ENCODE measurements around the gene CNP.

CNP gene

DNA sequence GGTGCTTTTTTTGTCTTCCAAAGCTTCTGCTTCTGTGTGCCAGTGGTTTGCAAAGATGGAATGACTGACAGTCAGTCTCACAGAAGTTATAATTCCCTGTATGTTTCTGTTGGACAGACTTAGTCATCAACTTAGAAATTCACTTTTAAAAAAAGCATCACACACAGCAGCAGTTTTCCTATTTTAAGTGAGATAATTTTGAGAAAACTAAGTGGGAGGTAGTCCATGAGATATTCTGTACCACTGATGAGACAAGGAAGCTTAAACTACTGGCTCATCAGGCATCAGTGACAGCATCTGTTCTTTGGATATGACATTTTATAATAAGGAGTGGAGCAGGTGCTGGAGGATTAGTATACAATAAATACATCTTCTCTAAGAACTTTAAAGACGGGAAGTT, 20.0 kb downstream of the CNP start:
- no peak for DNase-seq (ENCODE audit: low spot score)
- TF ChIP-seq, protein P1, sequence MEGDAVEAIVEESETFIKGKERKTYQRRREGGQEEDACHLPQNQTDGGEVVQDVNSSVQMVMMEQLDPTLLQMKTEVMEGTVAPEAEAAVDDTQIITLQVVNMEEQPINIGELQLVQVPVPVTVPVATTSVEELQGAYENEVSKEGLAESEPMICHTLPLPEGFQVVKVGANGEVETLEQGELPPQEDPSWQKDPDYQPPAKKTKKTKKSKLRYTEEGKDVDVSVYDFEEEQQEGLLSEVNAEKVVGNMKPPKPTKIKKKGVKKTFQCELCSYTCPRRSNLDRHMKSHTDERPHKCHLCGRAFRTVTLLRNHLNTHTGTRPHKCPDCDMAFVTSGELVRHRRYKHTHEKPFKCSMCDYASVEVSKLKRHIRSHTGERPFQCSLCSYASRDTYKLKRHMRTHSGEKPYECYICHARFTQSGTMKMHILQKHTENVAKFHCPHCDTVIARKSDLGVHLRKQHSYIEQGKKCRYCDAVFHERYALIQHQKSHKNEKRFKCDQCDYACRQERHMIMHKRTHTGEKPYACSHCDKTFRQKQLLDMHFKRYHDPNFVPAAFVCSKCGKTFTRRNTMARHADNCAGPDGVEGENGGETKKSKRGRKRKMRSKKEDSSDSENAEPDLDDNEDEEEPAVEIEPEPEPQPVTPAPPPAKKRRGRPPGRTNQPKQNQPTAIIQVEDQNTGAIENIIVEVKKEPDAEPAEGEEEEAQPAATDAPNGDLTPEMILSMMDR (IDR thresholded peaks at IDR 0.05; ENCODE audit: extremely low read depth, missing control alignments), result no peak

DNA sequence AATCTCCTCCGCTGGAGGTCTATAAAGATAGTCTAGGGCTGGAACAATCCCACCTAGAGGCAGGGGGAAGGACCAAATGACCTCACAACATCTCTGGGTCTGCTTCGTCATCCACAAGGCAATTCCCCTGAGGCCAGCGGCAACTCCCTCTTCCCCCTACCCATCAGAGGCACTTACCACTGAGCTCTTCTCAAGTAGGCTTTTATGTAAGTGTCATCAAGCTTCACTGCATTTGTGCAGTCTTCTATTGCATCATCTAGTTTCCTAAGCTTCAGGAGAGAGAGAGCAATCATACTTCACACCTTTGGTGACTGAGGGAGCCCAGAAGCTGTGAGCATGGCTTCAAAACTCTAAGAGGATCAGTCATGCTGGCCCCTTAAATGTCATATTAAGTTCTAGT, 21.0 kb downstream of the CNP start:
- TF ChIP-seq, protein P1 (IDR thresholded peaks at IDR 0.05; ENCODE audit: extremely low read depth, missing control alignments), result no peak
- no peak for DNase-seq (ENCODE audit: low spot score)

DNA sequence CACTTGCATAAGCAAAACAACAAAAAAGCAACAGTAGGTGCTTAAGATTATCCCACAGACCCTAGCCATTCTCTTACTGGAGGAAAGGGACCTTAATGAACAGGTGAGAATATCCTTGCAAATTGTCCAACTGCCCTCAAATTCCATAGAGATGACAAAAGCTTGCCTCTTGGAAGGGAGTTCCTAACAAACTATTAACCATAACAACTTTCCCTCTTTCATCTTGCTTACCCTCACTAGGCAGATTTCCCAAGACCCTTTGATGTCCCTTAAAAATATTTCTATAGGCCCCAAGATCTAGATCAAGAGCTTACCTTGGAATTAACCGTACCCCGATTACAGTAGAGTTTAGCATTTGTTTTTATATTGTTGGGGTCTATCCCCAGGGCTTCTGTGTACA, 21.8 kb downstream of the CNP start:
- TF ChIP-seq, protein P1 (IDR thresholded peaks at IDR 0.05; ENCODE audit: extremely low read depth, missing control alignments), result no peak
- no peak for DNase-seq (ENCODE audit: low spot score)

DNA sequence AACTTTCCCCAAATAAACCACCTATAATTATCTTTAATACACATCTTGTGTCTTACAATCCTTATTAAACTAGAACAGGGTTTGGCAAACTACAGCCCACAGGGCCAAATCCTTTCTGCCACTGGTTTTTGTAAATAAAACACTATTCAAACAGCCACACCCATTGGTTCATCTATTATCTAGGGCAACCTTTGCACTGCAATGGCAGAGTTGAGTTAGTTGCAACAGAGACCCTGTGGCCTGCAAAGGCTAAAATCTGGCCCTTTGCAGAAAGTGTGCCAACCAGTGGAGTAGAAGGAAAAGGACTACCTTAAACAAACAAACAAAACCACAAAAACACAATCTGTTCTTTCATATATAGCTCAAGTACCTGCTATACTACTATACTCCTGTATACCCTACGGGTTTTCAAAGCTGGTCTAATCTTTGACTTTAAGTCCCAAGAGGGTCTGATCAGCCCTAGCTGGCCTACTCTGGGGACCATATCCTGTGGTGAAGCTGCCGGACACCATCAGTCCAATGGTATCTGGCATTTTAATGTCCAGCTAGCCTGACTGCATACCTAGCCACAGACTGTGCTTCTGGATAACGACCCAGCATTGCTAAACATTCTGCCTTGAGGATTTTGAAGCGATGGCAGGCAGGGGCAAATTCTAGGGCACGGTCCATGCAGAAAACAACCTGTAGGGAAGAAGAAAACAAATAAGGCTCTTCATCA, 23.3 kb downstream of the CNP start:
- no peak for DNase-seq (ENCODE audit: low spot score)
- TF ChIP-seq, protein P1 (IDR thresholded peaks at IDR 0.05; ENCODE audit: extremely low read depth, missing control alignments), result no peak

DNA sequence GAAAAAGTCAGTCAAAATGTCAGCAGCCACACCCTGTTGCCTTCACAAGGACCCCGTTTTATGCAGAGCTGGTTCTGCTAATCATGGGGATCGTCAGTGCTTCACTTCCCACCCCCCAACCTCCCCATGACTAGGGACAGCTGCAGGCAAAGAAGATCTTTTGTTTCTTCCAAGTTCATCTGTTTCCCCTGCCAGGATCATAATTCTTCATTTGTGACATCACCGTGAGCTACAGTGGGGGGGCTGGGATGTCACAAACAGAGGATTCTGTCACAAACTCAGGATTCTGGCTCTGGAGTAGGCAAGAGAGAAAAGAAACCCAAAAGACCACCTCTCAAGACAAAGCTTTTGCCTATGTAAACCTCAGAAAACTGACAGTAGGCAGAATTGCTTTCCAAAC, 26.0 kb downstream of the CNP start:
- TF ChIP-seq, protein P1 (IDR thresholded peaks at IDR 0.05; ENCODE audit: extremely low read depth, missing control alignments), result no peak
- DNase-seq (ENCODE audit: low spot score), result no peak

DNA sequence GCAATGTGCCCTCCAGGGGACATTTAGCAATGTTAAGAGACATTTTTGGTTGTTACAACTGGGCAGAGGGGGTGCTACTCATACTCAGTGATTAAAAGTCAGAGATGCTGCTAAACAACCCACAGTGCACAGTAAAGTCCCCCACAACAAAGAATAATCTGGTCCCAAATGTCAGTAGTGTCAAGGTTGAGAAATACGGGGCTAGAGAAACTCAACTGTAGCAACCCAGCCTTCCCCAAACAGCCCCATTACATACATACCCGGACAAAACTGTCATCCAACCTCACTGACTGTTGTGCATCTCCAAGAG, 30.2 kb downstream of the CNP start:
- no peak for DNase-seq (ENCODE audit: low spot score)
- TF ChIP-seq, protein P1 (IDR thresholded peaks at IDR 0.05; ENCODE audit: extremely low read depth, missing control alignments), result no peak

DNA sequence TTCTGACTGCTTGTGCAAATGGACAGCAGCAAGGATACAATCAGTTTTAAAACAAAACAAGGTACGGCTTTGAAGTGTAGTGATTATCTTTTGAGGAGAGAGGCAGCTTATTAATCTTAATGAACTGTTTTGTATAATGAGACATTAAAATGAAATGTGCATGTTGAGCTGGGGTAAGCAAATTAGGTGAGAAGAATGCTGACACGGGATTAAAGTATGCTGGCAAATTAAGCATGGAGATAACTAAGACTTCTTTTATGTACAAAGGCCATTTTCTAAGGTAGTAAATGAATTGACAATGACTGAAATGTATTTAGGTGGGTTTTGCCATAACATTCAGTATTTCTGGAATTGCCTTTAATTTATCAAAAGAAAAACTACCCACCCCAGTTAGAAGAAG, 31.9 kb downstream of the CNP start:
- DNase-seq (ENCODE audit: low spot score), result no peak

More for the DNA sequence above, 31.9 kb downstream of the CNP start:
- TF ChIP-seq, protein P1 (IDR thresholded peaks at IDR 0.05; ENCODE audit: extremely low read depth, missing control alignments), result no peak
